NCI-H2081 (cell line): ENCODE measurements around the gene CD69.

Experiments used
- DNase-seq, 2 experiments: peaks; one replicate each; lab custom pipeline; 2025; lab: John Stamatoyannopoulos, UW

CD69 gene

DNA sequence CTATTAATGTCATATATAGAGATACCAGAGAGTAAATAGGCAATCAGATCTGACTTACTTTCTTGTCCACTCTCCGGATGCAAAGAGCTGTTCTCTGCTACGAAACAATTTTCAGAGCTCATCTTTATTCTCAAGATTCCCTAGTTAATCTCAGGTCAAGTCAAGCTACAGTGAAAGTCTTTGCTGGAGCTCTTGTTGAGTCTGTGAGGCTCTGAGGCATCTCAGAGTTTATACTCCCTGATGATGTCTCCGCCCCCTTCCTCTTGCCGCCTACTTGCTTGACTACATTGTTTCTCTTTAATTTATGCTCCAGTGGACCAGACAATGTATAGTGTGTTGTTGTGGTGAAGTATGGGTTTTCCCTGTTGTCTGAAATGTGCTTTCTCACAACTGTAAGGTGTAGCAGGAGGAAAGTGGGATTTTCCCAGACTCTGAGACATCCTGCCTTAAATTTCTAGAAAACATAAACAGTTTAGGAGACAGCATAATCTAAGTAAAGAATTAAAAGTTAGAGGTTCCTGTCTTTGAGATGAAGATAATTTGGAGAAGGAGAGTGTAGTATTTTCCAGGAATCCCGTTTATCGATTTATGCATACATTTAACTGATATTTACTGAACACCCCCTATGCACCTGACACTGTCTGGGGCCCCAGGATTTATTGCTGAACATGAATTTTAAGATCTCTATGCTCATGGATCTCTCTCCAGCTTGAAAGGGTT lies at the start of gene CD69:
Gene CD69, minus strand, starts transcription at position 203 of the 720 bp plus-strand sequence. Its CDS starts 81 bp downstream, at position 122.
- DNase-seq = no peak

DNA sequence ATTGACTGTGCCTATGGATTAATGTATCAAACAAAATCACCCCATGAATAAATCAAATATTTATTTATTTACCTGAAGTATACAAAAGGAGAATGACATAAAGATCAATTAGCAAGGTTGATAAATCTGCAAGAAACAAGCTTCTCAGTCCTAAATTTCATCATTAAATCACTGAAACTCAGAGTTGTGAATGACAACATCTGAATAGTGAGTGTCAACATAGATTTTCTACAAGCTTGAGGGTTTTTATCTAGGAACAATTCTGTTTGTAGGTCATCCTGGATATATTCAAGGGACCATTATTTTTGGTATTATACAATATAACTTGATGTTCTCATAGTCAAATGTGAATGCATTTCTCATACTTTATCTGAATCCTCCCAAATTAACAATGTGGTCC lies 49.2 kb upstream of the CD69 start:
- DNase-seq = no peak

DNA sequence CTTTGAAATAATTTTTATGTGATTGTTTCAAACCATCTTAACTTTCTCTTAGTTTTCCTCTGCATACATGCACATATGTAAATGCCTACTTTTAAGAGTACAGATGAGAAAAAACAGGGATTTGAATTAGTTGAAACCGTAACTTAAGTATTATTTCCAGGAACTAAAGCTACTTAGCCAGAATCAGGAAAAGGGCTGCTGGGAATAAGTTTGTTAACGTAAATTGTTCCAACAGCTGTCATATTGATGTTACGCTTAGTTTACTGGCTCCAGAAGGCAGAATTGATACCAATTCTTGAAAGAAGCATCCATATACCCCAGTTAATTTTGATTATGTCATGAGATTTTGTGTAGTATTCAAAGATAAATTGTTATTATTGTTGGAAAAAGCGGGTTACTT lies 48.6 kb upstream of the CD69 start:
- DNase-seq = no peak

GRCh38 chr12:9808504-9808903 lies 47.8 kb upstream of the CD69 start:
- no peak for DNase-seq

DNA sequence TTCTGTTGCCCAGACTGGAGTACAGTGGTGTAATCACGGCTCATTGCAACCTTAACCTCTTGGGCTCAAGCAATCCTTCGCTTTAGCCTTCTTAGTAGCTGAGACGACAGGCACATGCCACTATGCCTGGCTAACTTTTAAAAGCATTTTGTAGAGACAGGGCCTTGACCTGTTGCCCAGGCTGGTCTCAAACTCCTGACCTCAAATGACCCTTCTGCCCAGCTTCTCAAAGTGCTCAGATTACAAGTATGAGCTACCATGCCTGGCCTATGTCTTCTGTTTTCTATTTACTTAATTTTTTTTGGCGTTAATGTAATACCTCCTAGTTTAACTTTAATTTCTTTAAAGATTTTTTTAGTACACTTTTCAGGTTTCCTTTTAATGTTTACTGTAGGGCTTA lies 46.0 kb upstream of the CD69 start:
- no peak for DNase-seq

- DNase-seq = no peak
Observed at GRCh38 chr12:9805883-9806282, 45.2 kb upstream of the CD69 start.

- no peak for DNase-seq
Observed at GRCh38 chr12:9799961-9800360, 39.3 kb upstream of the CD69 start.

- no peak for DNase-seq
Observed at GRCh38 chr12:9797722-9798619, 37.3 kb upstream of the CD69 start.

DNA sequence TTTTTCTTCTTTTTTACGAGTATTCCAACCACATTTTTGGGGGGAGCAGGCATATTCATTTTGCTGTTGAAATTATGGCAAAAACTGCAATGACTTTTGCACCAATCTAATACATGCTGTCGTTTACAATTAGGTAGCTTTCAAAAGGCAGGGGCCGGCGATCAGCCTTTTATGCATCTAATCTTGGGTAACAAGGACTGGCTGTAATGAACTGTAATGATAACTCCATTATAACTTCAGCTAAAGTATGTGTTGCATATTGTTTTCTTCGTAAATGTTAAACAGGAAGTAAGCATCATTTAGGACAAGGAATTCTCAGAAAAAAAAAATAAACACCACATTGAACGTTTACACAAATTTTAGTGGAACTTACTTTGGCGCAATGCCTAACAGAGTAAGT lies 36.3 kb upstream of the CD69 start:
- DNase-seq = no peak

DNA sequence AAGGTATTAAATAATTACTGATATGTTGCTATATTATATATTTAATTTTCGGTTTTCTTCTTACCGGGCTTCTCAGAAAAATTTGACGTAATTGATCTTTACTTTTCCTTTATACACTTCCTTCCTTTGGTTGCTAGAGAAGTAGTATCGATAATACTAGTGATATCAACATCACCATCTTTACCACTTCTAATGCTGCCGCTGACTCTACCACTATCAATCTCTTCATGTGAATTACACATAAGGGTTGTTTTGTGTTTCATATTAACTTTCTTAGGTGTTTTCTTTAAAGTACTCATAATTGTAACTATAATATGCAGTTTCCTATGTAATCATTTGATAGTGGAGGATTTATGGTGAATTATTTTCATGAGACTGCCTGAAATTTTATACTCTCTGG lies 35.6 kb upstream of the CD69 start:
- DNase-seq = no peak

- no peak for DNase-seq
Observed at GRCh38 chr12:9795945-9796344, 35.2 kb upstream of the CD69 start.

DNA sequence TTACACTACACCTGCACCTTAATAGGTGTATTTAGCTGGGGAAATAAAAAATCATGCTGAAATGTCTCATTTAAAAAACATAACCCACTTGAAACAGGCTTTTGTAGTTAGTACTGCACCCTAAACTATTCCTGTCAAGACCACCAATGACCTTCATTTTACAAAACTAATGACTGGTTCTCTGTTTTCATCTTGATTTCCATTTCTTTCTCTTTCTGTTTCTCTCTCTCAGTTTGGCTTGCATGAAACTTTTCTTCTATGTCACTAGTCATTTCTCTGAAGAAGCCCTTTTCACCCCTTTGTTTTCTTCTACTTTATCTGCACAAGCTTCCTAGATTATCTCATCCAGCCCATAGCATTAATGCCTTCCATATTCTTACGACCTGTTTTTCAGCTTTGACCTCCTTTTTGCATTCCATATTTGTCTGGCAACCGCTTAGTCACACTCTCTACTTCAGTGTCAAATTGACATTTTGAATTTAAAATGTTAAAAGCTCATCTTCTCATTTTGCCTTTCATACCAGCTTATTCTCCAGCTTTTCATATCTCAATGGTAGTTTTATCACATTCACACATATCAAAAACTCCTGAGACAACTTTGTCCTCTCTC lies 33.9 kb upstream of the CD69 start:
- DNase-seq = no peak

DNA sequence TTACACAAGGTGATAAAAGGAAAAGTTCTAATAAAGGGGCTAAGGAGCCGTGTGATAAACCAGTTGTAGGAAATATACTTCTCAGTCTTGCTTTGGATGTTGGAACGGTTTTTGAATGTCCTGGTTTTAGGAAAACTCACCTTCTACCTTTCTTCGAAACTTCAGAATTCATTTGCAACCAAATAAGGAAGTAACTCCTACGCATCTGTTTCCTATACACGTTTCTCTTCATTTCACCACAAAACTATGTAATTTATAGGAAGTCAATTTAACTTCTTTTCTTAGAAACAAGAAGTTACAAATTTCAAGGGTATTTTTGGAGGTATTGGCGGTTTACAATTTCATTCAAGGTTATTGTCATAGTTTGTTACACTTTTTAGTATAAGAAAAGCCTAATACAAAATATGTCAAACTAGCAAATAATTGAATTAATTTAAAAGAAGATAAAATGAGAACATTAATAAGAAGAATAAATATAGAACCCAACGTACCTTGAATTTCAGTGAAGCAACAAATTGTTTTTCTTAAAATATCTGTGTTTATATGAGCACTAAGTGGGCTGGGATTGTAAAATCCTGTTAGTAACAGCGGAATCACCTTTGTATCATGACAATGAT lies 33.2 kb upstream of the CD69 start:
- no peak for DNase-seq

DNA sequence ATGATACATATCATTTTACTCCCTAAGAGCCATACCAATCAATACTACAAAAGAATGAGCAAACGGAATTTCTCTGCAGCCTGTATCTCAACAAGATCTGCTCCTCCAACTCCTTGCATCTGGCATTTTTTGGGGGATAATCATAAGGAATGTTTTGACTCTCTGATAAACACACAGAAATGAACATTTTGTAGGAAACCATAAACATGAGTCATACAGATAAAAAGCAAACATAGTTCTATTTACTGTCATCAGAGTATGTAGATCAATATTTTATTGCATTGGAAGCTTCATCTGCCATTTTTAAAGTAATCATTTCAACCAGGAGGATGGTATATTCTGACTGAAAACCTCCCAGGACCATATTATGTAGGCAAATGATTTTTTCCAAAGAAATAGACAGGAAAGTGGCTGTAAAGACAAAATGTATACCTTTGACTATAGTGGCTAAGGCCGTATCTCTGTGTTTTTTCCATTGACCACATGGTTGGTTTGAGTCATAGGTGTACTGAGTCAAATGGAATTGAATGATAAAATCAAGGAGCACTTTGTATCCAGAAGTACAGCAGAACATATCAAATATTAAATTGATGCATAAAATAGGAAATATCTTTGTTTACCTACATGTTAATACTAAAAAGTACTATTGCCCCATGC lies 32.4 kb upstream of the CD69 start:
- no peak for DNase-seq

DNA sequence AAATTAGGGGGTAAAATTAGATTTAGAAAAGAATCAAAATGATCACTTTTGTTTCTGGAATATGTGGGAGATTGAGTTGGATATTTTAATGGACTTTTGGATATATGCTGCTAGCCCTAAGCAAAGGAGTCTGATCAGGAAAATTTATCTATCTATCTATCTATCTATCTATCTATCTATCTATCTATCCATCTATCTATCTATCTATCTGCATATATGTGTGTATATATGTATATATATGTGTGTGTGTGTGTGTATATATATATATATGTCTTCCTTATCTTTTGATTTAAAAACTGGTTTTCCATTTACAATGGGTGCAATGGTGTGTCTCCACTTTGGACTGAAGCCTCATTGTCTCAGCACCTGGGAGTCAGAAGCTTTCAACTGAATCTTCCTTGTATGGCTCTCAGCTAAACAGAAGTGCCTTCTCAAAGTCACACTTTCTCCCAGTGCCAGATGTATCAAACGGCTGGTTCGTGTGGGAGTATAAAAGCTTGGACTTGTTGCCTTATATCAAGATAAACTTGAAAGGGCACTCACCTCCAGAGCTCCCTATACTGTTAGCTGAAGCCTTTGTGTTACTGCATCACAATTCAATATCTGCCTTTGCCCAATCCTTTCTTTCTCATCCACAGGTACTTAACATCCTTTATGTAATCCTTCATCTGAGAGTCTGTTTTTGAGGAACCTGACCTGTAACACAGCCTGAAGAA lies 31.6 kb upstream of the CD69 start:
- DNase-seq = no peak

DNA sequence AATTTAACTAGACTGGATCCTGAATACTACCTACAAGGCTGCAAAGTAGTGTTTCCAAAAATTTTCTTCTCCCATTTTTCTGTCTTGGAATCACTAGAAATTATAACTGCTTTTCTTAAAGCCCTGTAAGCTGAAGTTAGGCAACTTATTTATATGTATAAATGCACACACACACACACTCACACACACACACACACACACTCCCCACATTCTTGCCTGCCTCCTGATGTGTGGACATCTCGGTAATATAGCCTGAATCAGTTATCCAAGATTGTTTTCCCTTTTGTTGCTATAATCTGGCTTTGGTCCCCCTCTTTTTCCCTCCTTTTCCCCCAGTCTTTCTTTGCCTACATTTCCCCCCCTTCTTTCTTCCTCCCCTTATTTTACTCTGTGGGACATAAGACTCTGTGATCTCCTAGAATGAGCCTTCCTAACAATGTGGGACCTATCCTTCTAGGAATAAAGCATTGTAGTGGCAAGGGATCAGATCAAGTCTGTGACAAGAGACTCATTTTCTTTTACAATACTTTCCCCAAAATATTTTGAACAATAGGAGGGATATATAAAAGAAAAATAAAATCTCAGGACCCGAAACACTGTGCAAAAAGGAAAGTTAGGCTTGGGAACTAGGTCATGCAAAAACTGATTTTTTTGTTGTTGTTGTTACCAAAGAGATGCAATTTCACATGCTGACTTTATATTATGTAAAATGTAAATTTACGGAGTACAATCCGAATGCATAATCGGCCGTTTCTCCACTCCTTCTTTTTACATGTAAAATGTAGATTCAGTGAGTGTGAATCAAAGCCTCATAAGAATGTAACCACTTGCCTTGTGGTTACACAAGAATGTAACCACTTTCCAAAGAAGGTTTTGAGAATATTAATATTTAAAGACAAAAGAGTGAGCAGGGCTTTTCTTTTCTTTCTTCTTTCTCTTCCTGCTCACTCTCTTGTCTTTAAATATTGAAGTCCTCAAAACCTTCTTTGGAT lies 26.3 kb upstream of the CD69 start:
- no peak for DNase-seq

DNA sequence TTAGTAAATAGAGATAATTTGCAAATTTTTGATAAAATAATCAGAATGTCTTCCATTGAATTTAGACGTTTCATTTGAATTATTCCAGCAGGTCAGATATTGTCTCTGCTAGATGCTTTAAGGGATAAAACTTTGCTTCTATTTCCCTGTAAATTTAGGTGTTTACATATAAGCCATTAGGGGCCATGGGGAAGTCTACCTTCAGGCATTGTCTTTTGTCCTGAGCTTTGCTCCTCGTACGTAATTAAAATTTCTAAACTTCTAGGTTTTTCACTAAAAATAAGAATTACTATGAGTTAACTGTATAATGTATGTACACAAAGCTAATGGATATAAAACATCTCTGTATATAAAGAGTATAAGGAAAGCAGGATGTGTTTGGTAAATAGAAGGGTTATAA lies 24.1 kb upstream of the CD69 start:
- no peak for DNase-seq

- no peak for DNase-seq
Observed at GRCh38 chr12:9784326-9784725, 23.6 kb upstream of the CD69 start.

DNA sequence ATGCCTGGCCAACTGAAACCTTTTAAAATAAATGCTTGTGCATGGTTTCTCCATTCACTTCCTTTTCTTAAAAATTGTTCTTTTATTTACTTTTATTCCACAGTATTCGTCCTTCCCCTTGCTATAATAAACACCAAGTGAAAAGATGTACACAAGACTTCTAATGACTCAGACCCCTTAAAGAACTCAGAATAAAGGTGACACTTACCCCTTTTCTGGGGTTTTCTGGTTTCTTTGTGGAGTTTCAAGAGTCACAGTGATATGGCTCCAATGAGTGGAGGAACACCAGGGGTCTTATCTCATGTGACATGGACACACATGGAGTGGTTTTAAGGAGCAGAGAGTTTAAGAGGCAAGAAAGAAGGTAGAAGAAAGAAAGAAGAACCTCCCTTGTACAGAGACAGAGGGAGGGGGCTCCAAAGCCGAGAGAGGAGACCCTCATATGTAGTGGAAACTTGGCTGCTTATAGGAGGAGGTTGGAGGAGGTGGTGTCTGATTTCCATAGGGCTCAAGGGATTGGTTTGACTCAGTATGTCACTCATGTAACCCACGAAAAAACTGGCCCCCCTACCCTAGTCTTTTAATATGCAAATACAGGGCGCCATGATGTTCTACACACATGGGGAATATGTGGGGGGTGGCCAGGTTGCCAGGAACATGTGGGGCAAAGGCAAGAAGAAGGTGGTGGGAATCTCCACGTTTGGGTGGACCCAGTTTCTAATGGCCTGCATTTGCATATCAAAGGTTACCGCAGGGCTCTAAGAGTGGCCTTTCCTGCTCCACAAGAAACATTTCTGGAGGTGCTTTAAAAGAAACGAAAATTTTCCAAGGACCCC lies 22.1 kb upstream of the CD69 start:
- no peak for DNase-seq
